Thyroid gland (tissue), 4 donors: ENCODE measurements around the gene NEFH.

Source experiments
- CTCF ChIP-seq, 6 experiments: fragments of 200-600 bp in 3 of 6; fragments of 450-650 bp in 3 of 6; sonication (generic) in 3 of 6; IDR thresholded peaks; one replicate each; pipeline ENCODE4 v1.5.1; 2016 to 2019; ENCODE audit warnings: antibody characterized with exemption in 6 of 6, mild to moderate bottlenecking in 2 of 6, inconsistent platforms in 1 of 6, moderate library complexity in 1 of 6
- POLR2A ChIP-seq, 2 donors: fragments of 450-650 bp; IDR thresholded peaks; one replicate each; pipeline ENCODE4 v1.6.1; 2017; ENCODE audit warnings: antibody characterized with exemption in 2 of 2, mild to moderate bottlenecking in 2 of 2, moderate library complexity in 1 of 2

- TF ChIP-seq POLR2A (IDR thresholded peaks at IDR 0.05) (no peak), CTCF (IDR thresholded peaks at IDR 0.05) (no peak)
These were observed 13.6 kb downstream of the NEFH start for GRCh38 chr22:29493636-29494035.
